CD8-positive, alpha-beta memory T cell (primary cell): ENCODE data around the gene SFSWAP. TPM values are rescaled to one million over a fixed set of nuclear protein-coding genes. Genes with fewer than 3 reads are reported as not detected.
"Not testable (repeated sequence)": the region's sequence is repeated elsewhere in the genome, so short reads cannot be mapped to it uniquely, and the experiment has no call there.

Source experiments
- CTCF ChIA-PET: fragments of 350-600 bp; sonication (Branson Sonifier 250); formaldehyde crosslinking; loops from one replicate; lab custom pipeline; 2021; ENCODE audit warnings: antibody characterized with exemption; lab: Charles Lee
- POLR2A ChIA-PET: fragments of 350-600 bp; sonication (Branson Sonifier 250); formaldehyde crosslinking; loops from one replicate; lab custom pipeline; 2021; ENCODE audit warnings: antibody characterized with exemption; lab: Charles Lee
- DNase-seq, 5 donors: peaks; one replicate each; pipeline versions ENCODE4 v3.0.0 to v3.0.0-alpha.2; 2020 to 2022; ENCODE audit warnings: mixed read lengths in 1 of 5
- H3K27ac ChIP-seq: one replicate; pipeline ENCODE4 v1.7.0; 2013; ENCODE audit warnings: low read depth, mild to moderate bottlenecking, low read length, moderate library complexity
- H3K27me3 ChIP-seq: 2 replicates; pipeline ENCODE4 v1.7.0; 2013; ENCODE audit warnings: low read length, mild to moderate bottlenecking; ENCODE audit not compliant: insufficient read depth, poor library complexity, severe bottlenecking
- H3K36me3 ChIP-seq: 2 replicates; pipeline ENCODE4 v1.7.0; 2013; ENCODE audit warnings: mild to moderate bottlenecking, low read length, moderate library complexity; ENCODE audit not compliant: insufficient read depth
- H3K4me1 ChIP-seq: 2 replicates; pipeline ENCODE4 v1.7.0; 2013; ENCODE audit warnings: mild to moderate bottlenecking, low read length, moderate library complexity; ENCODE audit not compliant: insufficient read depth
- H3K4me3 ChIP-seq: 2 replicates; pipeline ENCODE4 v1.7.0; 2013; ENCODE audit warnings: mild to moderate bottlenecking, low read length
- H3K9me3 ChIP-seq: 2 replicates; pipeline ENCODE4 v1.7.0; 2013; ENCODE audit warnings: mild to moderate bottlenecking, low read length
- H3K27ac Mint-ChIP-seq, 8 donors: one replicate each; pipeline ENCODE4 v1.8.0; 2020 to 2021; ENCODE audit warnings: mixed read lengths in 8 of 8, mild to moderate bottlenecking in 6 of 8, inconsistent platforms in 3 of 8, moderate library complexity in 3 of 8
- H3K27me3 Mint-ChIP-seq, 2 donors: one replicate each; pipeline ENCODE4 v1.8.0; 2020 to 2021; ENCODE audit warnings: mixed read lengths in 2 of 2, mild to moderate bottlenecking in 1 of 2, moderate library complexity in 1 of 2
- H3K36me3 Mint-ChIP-seq, 3 donors: one replicate each; pipeline ENCODE4 v1.8.0; 2020 to 2021; ENCODE audit warnings: mixed read lengths in 3 of 3, inconsistent platforms in 1 of 3, mild to moderate bottlenecking in 1 of 3
- H3K4me1 Mint-ChIP-seq, 3 donors: one replicate each; pipeline ENCODE4 v1.8.0; 2020 to 2021; ENCODE audit warnings: mixed read lengths in 3 of 3, inconsistent platforms in 1 of 3, mild to moderate bottlenecking in 1 of 3
- H3K4me3 Mint-ChIP-seq, 7 donors: one replicate each; pipeline ENCODE4 v1.8.0; 2020 to 2021; ENCODE audit warnings: mixed read lengths in 7 of 7, mild to moderate bottlenecking in 6 of 7, moderate library complexity in 4 of 7, inconsistent platforms in 2 of 7
- H3K9me3 Mint-ChIP-seq, 5 donors: one replicate each; pipeline ENCODE4 v1.8.0; 2020 to 2022; ENCODE audit warnings: mixed read lengths in 5 of 5, mild to moderate bottlenecking in 3 of 5, moderate library complexity in 2 of 5, inconsistent platforms in 1 of 5
- polyA plus RNA-seq: library from polyadenylated mRNA; unstranded; fragments of 300-500 nt; fragmentation: Illumina TruSeq; gene quantifications from one replicate; pipeline ENCODE4 v1.2.3, GENCODE V29; 2021
- total RNA-seq, 2 experiments: library from RNA; stranded (reverse); gene quantifications; one replicate each; pipeline ENCODE4 v1.2.3, GENCODE V29; 2021

SFSWAP gene
- total and polyA plus RNA-seq, 3 experiments from 2014 or later: 22.6 to 65.2 (median 63.3) TPM

DNA sequence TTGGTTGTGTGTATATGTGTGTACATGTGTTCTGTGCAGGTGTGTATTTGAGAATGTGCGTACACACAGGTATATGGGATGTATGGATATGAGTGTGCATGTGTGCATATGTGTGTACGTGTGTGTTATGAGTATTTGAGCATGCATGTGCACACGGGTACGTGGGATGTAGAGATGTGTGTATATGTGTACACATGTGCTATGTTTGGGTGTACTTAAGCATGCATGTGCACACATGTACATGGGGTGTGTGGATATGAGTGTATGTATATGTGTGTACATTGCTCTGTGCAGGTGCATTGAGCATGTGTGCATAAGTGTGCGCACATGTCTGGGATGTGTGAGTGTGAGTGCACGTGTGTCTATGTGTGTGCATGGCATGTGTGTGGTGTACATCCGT, 34.3 kb upstream of the SFSWAP start:
- CTCF ChIA-PET: no interaction called here
- no peaks in the 10 kb centered on the region for H3K4me1 ChIP-seq
- peaks cover 0 to 4% (median 0%) of the 10 kb centered on the region in 3 donors for H3K36me3 Mint-ChIP-seq
- H3K27ac ChIP-seq: no peak overlapping the region
- H3K36me3 ChIP-seq: no peaks in the 10 kb centered on the region
- H3K4me1 Mint-ChIP-seq: peaks cover 0 to 2% (median under 1%) of the 10 kb centered on the region in 3 donors
- peaks cover 4 to 10% of the 10 kb centered on the region in 2 donors for H3K27me3 Mint-ChIP-seq
- H3K4me3 Mint-ChIP-seq: no peak overlapping the region
- H3K4me3 ChIP-seq: no peak overlapping the region
- no peaks in the 10 kb centered on the region for H3K9me3 ChIP-seq
- no peak overlapping the region for H3K27ac Mint-ChIP-seq
- peaks cover 0 to 4% (median 2%) of the 10 kb centered on the region in 5 donors for H3K9me3 Mint-ChIP-seq
- H3K27me3 ChIP-seq: no peaks in the 10 kb centered on the region
- POLR2A ChIA-PET: no interaction called here
- no peak for DNase-seq

DNA sequence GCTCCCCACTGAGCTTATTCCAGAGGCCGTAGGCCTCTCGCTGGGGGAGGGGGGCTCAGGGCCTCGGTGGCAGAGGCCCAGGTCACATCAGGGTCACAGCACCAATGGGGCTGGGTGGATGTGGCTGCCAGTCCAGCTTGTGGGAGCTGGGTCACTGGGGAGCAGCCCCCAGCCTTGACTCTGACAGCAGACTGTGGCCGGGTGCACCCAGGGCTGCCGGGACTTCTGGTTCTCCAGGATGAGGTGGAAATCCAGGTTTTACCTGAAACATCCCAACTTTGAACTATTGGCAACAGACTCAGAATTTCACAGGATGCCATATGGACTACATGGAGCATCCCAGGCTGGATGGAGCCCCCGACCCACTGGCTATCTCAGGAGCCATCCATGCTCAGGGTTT, 33.8 kb upstream of the SFSWAP start:
- H3K27me3 ChIP-seq, H3K27ac Mint-ChIP-seq, H3K9me3 Mint-ChIP-seq, CTCF ChIA-PET, H3K27ac ChIP-seq, H3K4me1 ChIP-seq, H3K4me3 Mint-ChIP-seq, H3K27me3 Mint-ChIP-seq, H3K4me1 Mint-ChIP-seq, H3K36me3 ChIP-seq, H3K9me3 ChIP-seq, H3K36me3 Mint-ChIP-seq, H3K4me3 ChIP-seq, DNase-seq, POLR2A ChIA-PET: not testable (repeated sequence)

DNA sequence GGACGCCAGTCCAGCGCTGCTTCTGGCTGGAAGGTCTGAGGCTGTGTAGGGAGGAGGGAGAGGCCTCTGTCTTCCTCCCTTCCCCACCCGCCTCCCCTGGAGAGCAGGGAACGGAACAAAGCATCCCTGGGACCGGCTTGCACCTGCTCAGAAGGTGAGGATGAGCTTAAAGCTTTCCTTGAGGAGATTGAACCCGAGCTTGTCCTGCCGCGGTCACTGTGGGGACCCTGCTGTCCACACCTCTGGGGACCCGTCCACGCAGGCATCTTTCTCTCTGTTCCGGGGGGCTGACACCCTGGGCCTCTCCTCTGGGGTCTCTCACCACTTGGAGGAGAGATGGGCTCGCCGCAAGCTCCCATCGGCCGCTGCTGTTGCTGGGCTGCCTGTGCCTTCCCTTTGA, 33.2 kb upstream of the SFSWAP start:
- Mint-ChIP-seq H3K4me3 (no peak overlapping the region), H3K9me3 (peaks cover 0 to 4% (median 2%) of the 10 kb centered on the region in 5 donors), H3K4me1 (peaks cover 0 to 9% (median 6%) of the 10 kb centered on the region in 3 donors), H3K27me3 (peaks cover 4 to 8% of the 10 kb centered on the region in 2 donors), H3K36me3 (peaks cover 0 to 4% (median 0%) of the 10 kb centered on the region in 3 donors), H3K27ac (no peak overlapping the region)
- Histone ChIP-seq H3K27ac (no peak overlapping the region), H3K9me3 (no peaks in the 10 kb centered on the region), H3K36me3 (no peaks in the 10 kb centered on the region), H3K4me1 (no peaks in the 10 kb centered on the region), H3K27me3 (no peaks in the 10 kb centered on the region), H3K4me3 (no peak overlapping the region)
- CTCF ChIA-PET: no interaction called here
- no peak for DNase-seq
- POLR2A ChIA-PET: no interaction called here

DNA sequence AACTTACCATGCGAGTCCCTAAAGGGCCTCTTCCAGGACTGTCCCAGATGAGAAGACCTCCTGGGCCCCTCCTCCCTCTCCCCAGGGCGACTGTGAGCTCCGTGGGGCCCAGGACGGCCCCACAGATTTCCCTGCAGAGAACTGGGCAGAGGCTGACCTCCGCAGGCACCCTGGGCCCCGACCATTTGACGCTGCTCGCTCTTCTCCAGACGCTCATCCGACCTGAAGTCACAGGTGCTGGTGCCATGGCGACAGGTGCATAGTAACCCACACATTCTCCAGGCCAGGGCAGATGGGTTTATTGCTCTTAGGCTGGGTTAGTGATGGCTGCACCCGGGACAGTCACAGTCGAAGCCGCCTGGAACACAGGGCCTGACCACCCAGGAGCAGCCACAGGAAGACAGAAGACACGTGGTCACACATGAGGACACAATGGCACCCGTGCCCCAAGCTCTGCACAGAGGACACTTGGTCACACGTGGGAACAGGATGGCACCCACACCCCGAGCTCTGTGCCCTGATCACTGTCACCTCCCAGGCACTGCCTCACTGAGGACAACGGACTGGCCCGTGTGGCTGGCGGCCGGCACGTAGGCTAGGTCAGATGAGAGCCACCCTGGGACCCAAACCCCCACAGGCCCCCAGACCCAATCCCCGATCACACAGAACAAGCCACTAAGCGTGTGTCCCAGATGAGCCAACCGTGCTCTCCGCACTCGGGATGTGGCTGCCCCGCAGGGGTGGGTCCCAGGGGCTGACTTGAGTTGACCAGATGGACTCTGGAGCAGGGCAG, 32.3 kb upstream of the SFSWAP start:
- CTCF ChIA-PET, H3K9me3 Mint-ChIP-seq, H3K4me1 ChIP-seq, H3K4me3 Mint-ChIP-seq, POLR2A ChIA-PET, H3K36me3 ChIP-seq, H3K4me3 ChIP-seq, H3K27ac Mint-ChIP-seq, H3K27me3 ChIP-seq, H3K9me3 ChIP-seq, H3K27me3 Mint-ChIP-seq, H3K27ac ChIP-seq, H3K36me3 Mint-ChIP-seq, DNase-seq: not testable (repeated sequence)
- peaks cover 0 to 11% (median 6%) of the 10 kb centered on the region in 3 donors for H3K4me1 Mint-ChIP-seq

DNA sequence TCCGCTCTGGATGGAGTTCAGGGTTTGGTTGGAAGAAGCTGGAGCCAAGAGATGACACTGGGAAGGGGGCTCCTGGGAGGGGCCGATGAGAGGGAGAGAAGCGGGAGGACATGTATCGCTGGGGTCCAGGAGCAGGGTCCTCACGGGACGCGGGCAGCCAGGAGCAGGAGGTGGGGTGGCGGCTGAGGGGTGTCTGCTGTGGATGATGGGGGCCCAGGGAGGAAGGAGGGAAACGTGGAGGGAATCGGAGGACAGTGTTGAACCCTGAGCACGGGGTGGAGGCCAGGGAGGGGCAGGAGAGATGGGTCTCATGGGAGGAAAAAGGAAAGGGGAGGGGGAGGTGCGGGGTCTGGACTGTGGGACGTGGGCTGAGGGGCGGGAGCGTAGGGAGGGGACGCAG, 31.7 kb upstream of the SFSWAP start:
- POLR2A ChIA-PET, H3K4me3 Mint-ChIP-seq, H3K9me3 ChIP-seq, H3K27ac Mint-ChIP-seq, H3K9me3 Mint-ChIP-seq, CTCF ChIA-PET, H3K27ac ChIP-seq, H3K27me3 ChIP-seq, H3K36me3 ChIP-seq, H3K4me3 ChIP-seq, DNase-seq, H3K4me1 ChIP-seq, H3K36me3 Mint-ChIP-seq, H3K27me3 Mint-ChIP-seq: not testable (repeated sequence)
- peaks cover 0 to 11% (median 6%) of the 10 kb centered on the region in 3 donors for H3K4me1 Mint-ChIP-seq

DNA sequence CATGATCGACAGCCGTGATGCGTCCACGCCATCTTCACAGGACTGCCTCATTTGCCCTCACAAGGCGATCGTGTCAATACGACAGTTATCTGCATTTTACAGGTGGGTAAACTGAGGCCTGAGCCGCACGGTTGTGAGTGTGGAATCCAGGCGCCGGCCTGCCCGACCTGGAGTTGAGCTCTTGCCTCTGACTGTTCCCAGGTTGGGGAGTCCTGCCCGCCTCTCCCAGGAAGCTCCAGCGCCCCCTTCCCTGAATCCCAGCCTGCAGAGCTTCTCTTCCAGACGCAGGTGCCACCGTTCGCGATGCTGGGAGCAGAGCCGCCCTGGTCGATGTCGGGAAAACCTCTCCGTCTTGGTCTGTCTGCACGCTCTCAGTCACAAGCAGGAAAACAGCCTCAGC, 31.1 kb upstream of the SFSWAP start:
- H3K36me3 ChIP-seq, H3K4me1 ChIP-seq, H3K36me3 Mint-ChIP-seq, H3K27ac ChIP-seq, H3K27me3 ChIP-seq, H3K9me3 ChIP-seq, CTCF ChIA-PET, H3K4me3 Mint-ChIP-seq, H3K27me3 Mint-ChIP-seq, DNase-seq, POLR2A ChIA-PET, H3K9me3 Mint-ChIP-seq, H3K4me3 ChIP-seq, H3K27ac Mint-ChIP-seq: not testable (repeated sequence)
- H3K4me1 Mint-ChIP-seq: peaks cover 0 to 11% (median 6%) of the 10 kb centered on the region in 3 donors

DNA sequence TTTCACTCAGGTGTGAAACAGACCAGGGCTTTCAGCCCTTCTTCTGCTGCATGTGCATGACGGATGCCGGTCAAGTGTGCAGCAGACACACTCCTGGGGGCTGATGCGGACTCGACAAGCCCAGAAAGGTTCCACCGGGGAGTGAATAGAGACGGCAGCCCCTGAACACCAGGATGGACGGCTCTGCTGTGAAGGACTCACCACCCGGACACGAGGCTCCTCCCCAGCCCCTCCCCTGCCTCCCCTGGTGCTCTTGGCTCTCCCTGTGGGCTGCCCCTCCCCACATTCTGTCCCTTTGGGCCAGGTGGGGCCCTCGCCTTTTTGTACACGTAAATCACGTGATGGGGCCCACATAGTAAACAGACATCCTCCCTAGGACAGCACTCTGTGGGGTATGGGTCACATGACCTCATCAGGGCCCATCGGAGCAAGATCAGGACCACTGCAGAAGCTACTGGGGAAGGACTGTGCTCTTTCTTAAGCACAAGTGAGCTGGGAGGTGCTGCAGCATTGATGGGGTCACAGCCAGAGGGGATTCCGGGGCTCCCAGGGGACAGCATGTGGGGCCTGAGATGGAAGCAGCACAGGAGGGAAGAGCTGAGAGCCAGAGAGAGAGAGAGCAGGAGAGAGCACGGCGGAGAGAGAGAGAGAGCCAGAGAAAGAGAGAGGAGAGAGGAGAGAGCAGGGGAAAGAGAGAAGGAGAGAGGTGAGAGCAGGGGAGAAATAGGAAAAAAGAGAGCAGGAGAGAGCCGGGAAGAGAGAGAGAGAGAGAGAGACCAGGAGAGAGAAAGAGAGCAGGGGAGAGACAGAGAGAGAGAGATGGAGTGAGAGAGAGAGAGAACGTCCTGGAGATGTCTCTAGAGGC, 30.3 kb upstream of the SFSWAP start:
- POLR2A ChIA-PET: not testable (repeated sequence)

DNA sequence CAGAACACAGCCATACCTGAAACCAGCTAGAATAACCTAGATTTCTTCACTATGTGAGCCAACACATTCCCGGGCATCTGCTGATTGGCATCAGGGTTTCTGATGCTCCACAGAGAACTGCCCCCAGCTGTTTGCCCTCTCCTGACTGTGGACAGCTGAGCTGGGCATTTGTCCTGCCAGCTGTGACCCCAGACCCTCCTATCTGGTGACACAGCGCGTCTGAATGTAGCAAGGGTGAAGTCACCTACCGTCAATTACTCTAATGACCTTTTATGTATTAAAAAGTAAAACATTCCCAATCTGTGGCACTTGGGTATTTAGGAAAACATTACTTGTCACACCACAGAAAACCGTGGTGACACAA, 29.7 kb upstream of the SFSWAP start:
- peaks cover 0 to 11% (median 6%) of the 10 kb centered on the region in 3 donors for H3K4me1 Mint-ChIP-seq
- CTCF ChIA-PET: no interaction called here

More for the DNA sequence above, 30.3 kb upstream of the SFSWAP start:
- DNase-seq, H3K27ac ChIP-seq, H3K36me3 Mint-ChIP-seq, CTCF ChIA-PET, H3K9me3 Mint-ChIP-seq, H3K36me3 ChIP-seq, H3K27me3 ChIP-seq, H3K4me3 Mint-ChIP-seq, H3K4me1 ChIP-seq, H3K9me3 ChIP-seq, H3K27me3 Mint-ChIP-seq, H3K4me3 ChIP-seq: not testable (repeated sequence)
- Mint-ChIP-seq H3K27ac (peak overlapping the region in 2 of 8 donors; percentile 43 to 56), H3K4me1 (peaks cover 0 to 11% (median 6%) of the 10 kb centered on the region in 3 donors)

More for the DNA sequence above, 29.7 kb upstream of the SFSWAP start:
- POLR2A ChIA-PET: no interaction called here
- no peak overlapping the region for H3K27ac ChIP-seq
- no peaks in the 10 kb centered on the region for H3K27me3 ChIP-seq
- no peak overlapping the region for H3K4me3 ChIP-seq
- H3K27ac Mint-ChIP-seq: peak overlapping the region in 2 of 8 donors; percentile 43 to 56
- peaks cover 0 to 6% of the 10 kb centered on the region in 2 donors for H3K27me3 Mint-ChIP-seq
- no peak overlapping the region for H3K4me3 Mint-ChIP-seq
- H3K9me3 ChIP-seq: no peaks in the 10 kb centered on the region
- H3K36me3 Mint-ChIP-seq: no peaks in the 10 kb centered on the region
- no peaks in the 10 kb centered on the region for H3K36me3 ChIP-seq
- H3K9me3 Mint-ChIP-seq: peaks cover 0 to 2% (median 0%) of the 10 kb centered on the region in 5 donors
- DNase-seq: no peak
- no peaks in the 10 kb centered on the region for H3K4me1 ChIP-seq
